Renal cortical epithelial cell (primary cell): Measurements from ENCODE around the gene RASA3. TPM values are rescaled to one million over a fixed set of nuclear protein-coding genes. Genes with fewer than 3 reads are reported as not detected.
A peak's percentile ranks its signal among the peaks of the same experiment; 100 is the strongest.

Experiments used
- DNase-seq: peaks from one replicate; pipeline ENCODE4 v3.0.0-alpha.2; 2011; ENCODE audit warnings: low read depth
- total RNA-seq: library from RNA; depleted of rRNA; stranded (reverse); fragments of >200 nt; gene quantifications from 2 replicates; pipeline ENCODE4 v1.2.3, GENCODE V29; 2014

The RASA3 gene
- total RNA-seq, 1 donor from 2014 or later, result 10.9 TPM

DNA sequence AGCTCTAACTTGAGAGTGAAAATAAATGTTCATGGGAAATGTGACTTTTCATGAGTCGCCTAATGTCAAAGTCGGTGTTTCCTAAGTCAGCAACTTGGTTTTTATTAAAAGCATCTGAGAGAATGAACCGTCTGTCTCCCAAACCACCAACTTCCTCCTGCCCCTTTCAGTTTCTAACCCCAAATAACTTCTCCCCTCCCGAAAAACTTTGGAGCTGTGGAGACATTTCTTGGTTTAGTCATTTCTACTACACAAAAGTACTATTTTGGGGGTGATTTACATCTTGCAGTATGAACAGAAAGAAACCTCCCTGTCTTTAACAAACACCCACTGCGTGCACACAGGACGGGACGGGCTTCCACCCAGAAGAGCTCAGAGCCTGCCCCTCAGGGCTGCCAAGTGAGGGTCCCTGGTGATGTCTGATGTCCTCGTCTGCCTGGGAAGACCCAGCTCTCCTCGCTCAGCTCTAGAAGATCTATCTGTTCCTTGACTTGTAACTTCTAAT, 65.0 kb downstream of the RASA3 start:
- DNase-seq, result peak; percentile 43

DNA sequence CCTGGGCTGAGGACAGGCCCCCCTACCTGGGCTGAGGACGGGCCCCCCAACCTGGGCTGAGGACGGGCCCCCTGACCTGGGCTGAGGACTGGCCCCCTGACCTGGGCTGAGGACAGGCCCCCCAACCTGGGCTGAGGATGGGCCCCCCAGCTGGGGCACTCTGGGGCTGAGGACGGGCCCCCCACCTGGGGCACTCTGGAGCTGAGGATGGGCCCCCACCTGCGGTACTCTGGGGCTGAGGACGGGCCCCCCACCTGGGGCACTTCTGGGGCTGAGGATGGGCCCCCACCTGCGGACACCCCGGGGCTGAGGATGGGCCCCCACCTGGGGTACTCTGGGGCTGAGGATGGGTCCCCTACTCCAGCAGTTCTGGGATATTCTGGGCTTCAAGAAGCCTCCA, 65.5 kb downstream of the RASA3 start:
- DNase-seq, result no peak

DNA sequence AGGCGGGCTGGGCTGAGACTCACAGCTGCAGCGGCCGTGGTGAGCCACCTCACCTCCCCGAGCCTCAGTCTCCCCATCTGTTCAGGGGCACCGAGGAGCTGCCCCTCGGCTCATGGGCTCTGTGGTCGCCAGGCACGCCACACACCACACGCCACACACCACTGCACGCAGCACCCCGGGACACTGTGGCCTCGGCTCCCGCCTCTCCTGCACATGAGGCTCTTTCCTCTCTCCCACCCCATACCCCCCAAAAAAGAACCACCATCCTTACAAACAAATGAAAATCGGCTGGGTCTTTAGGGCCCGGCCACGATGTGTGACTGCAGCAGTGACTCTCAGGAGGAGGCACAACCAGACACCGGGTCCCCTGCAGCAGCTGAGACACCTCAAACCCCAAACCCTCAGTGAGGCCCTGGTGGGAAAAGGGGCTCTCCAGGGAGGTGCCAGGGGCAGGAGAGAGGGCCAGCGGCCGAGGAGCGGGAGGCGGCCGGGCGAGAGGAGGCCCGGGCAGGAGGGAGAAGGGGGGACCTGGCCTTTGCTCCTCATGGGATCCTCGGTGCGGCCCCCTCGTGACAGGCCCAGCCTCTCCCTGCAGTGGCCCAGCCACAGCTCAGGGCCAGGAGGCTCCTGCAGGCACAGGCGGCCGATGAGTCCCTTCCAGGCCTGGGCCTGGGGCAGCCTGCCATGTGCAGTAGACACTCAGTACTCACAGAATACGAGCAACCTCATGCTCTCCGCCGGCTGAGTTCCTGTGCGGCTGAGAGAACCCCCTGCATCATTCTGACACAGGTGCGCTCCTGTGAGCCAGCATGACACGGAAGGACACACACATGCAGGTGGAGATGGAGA, 66.3 kb downstream of the RASA3 start:
- DNase-seq, result no peak

DNA sequence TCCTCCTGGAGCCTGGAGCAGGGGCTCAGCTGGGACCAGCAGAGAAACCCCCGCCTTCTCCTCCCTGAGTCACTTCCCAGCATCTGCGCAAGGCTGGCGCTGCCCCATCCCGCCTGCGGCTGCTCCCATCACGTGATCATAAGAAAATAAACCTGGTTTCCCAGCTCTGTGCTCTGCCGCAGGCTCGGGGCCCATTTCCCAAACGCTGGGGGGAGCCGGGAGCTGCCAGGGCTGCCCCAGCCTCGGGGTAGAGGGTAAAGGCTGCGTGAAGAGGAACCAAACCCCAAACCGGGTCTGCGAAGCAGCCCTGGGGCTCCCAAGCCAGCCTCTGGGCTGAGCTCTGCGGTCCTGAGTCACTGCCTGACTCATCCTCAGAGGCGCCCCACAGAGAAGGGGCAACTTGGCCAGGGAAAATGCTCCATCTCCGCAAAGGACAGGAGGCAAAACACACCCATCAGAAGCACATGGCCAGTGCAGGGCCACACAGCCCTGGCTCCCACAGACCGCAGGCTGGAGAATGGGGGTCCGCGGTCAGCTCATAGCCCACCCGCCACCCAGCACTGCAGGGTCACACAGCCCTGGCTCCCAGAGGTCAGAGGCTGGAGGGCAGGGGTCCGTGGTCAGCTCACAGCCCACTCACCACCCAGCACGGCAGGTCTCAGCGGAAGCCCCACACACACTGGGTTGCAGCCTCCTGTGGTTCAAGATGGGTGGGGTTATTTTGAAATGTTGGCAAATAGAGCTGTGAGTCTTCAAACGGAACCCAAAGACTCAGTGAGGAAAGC, 67.1 kb downstream of the RASA3 start:
- DNase-seq, result peak; percentile 94

DNA sequence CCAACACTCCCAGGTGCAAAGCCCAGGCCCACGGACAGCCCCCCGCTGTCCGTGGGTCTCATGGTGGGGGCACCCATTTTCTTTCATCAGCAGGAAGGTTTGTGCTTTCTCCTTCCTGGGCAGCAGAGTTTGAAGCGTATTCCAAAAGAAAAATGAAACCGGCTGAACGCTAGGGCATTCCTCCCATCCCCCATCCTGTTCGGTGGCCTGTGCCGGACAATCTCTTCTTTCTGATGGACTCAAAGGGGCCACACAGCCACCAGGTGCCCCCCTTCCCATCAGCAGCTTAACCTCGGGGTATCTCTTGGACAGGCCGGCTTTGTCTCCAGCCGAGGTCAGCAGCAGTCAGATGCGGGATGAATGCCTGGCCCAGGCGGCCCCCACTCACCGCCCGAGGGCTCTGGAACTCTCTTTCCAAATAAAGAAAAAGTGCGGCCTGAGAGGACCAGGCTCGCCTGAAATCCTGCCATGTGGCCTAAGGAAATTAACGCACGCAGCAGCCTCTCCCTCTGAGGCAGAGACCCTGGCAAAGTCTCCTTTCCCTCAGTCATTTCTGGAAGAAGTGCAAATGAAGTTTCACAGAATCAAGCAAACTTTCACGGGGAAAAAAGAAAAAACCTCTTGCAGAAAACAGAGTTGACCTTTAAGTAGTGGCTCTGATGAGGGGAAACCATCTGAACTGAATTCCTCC, 67.8 kb downstream of the RASA3 start:
- DNase-seq, result no peak

DNA sequence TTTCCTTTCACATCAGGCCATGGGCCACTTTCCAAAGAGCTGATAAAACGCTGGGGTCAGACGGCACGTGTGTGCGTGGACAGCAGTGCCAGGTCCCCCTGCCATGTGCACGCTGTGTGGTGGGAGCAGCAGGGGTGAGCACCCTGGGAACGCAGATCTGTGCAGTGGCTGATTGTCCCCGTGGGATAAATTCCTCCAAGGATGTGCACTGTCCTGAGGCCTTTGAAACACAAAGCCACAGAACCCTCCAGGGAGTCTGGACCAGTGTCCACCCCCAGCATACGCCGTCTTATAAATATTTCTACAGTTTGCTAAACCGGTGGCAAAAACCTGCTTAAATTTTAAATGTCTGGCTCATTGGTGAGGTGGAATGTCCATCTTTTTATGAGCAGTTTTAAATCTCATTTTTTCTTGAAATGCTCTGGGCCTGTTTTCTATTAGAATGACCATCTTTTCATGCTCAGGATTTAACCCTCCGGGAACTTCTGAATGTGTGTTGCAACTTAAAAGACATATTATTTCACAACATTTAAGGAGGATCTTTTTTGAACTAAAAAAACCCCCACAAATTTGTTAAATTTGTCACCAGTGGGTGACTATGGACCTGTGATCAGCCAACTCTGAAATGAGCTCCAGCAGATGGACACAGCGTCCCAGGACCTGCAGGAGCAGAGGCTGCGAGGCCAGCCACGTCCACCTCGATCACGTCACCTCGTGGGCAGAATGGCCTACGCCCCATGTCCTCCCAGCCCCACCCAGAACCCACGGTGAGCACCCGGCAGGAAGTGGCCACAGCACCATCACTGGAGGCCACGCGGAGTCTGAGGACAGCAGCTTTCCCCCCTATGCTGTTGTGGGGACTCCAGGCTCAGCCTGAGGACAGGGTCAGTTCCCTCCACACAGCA, 68.6 kb downstream of the RASA3 start:
- DNase-seq, result peak; percentile 27

DNA sequence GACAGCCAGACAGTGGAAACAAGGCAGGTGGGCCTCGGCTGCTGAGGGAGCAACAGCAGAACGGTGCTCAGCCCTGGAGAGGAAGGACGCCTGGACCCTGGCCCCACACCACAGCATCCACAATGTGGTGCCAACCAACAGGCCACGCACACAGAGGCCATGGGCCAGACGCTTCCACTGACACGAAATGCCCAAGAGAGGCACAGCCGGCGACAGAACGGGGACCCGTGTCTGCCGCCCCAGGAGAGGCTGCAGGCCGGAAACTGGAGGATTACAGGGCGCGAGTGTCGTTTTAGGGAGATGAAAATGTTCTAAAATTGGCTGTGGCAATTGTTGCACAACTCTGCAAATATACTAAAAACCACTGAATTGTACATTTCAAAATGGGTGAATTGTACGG, 69.7 kb downstream of the RASA3 start:
- DNase-seq, result no peak

DNA sequence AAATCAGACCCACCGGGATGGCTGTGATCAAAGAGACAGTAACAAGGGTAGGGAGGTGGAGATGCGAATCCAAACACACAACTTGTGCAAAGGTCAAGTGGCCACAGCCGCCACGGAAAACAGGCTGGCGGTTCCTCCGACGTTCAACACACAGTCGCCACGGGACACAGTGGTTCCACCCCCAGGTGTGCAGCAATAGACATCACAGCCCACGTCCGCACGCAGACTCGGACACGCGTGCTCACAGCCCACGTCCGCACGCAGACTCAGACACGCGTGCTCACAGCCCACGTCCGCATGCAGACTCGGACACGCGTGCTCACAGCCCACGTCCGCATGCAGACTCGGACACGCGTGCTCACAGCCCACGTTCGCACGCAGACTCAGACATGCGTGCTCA, 70.1 kb downstream of the RASA3 start:
- no peak for DNase-seq

DNA sequence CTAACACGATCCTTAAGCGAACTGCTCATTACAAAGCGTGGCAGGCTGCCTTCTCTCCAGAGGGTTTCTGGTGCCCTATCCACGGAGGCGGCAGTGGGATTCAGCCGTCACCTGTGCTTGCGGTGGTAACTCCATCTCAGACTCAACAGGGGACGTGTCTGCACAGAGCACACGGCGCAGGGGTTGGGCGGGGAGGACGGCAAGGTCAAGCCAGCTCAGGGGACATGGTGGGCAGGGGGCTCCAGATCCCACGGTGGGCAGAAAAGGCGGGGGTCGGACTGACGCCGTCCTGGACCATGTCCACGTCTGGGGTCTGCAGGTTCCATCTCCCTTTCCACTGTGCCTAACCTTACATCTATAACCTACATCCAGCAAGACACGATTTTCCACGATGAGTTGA, 70.7 kb downstream of the RASA3 start:
- no peak for DNase-seq

DNA sequence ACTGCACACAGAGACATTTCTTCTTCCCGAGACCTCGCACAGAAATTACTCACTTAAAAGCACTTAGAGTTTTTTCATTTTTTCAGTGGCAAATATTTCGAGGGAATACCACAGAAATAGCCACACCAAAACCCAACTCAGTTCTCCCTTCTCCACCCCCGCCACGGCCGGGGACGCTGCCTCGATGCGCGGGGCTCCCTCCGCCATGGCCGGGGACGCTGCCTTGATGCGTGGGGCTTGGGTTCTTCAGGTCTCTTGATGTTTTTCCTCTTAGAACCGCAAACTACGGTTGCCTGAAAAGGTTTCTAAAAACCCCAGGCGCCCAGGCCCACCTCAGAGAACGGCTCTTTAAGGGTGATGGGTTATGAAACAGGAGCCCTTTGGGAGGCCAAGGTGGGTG, 71.4 kb downstream of the RASA3 start:
- no peak for DNase-seq

DNA sequence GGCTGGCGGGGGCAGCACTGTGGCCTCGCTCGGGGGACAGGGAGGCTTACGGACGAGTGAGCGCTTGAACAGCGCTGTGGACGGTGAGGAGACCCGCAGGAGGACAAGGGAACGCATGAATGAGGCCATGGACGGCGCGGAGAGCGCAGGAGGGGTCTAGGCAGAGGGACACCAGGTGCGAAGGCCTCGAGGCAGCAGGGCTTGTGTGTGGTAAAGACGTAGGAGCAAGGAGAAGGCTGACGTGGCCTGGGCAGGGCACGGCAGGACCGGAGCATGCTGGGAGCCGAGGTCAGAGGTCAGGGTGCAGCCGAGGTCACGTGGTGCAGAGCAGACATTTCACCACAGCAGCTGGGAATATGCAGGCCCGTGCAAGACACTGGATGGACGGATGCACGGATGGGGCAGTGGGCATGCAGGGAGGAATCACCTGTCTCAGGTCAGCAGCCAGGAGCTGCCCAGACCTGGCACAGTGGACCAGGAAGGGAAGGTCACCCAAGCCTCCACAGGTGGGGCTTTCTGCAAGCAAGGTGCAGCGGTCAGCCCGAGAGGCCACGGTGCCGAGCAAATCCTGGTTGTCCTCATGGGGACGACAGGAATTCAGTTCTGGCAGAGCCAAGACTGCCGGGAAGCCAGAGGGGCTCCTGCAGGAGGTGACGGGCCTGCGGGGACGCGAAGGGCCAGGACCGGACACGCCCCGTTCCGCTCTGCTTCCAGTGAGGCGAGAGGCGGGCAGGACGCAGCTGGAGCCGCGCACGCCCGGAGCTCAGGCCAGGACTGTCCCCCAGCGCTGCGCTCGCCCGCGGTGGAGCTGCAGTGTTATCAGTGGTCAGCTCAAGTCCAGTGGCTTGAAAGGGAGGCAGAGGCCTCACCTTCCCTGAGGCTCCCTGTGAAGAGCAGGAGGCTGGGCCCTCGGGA, 72.2 kb downstream of the RASA3 start:
- DNase-seq, result no peak

DNA sequence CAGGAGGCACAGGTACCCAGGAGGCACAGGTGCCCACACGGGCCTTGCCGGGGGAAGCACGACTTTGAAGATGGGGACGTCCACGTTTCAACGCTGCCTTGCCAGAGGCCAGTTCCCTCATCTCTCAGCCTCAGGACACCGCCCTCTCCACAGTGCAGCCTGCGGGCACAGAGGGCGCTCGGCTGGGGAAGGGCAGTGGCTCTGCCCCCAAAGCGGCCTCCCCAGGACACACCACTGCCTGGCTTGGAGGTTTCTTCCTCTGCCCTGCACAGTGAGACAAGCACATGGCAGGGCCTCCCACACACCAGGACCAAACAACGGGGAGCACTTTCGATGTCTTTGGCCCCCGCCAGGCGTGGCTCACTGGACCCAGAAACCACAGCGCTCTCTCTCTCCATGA, 73.0 kb downstream of the RASA3 start:
- DNase-seq, result no peak

DNA sequence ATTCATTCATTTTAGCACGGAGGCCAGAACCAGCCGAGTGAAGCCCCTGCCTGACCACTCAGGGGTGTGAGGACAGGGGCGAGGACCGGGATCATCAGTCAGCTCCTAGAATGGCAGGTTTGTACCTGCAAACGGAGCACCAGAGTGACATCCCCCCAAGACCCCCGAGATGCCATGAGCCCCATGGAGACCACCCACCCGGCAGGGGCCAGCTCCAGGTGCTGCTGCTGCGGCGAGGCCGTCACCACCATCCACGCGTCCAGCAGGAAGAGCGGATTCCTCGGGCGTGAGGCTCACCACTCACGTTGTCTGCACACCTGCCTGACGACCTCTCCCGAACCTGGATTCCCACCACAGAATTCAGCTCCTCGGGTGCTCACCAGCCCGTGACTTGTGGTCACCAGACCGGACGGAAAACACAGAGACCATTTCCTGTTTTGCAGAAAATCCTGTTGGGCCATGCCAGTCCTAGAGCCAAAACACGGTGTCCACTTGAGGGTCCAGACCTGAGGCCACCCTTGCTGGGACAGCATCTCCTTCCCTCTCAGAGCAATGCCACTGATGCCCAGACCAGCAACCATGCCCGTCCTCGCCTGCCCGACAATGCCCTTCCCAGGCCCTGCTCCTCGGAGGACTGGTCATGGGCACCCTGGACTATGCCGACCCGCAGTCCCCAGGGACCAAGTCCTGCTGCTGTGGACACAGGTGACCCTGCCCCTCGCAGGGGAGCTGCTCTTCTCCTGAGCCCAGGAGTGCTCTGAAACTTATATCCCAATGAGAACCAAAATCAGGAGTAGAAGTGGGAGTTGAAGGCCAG, 74.2 kb downstream of the RASA3 start:
- DNase-seq, result peak; percentile 66

DNA sequence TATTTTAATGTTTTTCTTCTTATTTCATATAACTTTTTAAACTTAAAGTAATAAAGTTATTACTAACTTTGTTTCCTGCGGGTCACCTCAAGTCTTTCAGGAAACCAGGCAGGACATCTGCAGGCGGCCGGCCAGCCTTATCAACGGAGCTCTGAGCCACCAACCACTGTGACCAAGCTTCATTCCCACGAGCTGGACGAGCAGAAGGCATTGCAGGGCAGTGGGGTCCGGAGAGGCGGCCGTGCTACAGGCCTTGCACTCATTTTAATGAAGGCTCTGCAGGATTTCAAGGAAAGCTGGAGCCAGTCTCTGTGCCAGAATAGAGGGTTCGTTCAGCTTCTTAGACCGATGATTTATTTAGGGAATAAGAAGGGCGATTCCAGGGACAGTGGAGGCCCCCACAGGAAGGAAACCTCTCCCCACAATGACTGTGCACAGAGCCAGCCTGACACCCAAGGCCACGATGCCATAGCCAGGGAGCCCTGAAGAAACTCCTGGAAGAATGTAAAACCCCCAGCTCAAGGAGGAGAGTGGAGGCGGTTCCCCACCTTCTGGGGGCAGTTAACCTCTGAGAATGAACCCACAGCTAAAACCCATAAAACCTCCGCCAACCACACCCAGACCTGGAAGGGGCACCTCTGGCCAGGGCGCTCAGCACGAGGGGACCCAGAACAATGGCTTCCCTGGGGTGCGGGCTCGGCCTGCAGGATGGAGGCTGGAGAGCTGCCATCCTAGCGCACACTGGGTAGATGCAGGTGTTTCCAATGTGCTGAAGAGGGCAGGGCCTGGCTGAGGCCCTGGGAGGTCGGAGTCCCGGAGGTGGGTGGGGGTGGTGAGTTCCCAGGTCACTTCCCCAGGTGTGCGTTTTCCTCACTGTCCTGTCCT, 75.0 kb downstream of the RASA3 start:
- DNase-seq, result no peak

DNA sequence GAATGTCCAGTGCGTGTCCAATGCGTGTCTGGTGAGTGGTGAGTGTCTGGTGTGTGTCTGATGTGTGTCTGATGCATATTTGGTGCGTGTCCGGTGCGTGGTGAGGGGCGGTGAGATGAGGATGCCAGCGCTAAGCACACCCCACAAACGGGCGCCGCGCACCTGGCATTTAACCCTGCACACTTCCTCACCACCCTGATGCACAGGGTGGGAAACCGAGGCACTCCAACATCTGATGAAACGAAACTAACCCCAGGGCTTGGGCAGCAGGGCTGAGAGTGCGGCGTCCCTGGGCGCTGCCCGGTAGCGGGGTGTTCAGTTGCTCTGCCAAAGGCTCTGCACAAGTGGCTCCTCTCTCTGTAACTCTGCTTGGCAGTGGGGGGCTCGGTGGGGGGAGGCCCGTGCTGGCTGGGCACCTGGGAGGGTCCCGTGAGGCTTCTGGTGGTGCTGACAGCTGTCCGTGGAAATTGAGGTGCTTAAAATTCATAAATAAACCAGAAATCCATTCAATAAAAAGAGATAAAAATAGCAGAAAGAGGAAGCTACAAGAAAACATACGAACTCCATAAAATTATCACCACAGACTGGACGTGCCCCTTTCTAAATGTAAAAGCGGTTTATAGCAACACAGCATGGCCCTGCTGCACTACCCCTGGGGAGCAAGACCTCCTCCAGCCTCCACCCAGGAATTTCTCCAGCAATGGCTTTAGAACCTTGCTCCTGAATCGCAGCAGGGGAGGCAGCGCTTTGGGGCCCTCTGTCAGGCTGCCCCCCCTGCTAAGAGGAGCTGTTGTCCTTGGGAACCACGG, 76.0 kb downstream of the RASA3 start:
- DNase-seq, result no peak

DNA sequence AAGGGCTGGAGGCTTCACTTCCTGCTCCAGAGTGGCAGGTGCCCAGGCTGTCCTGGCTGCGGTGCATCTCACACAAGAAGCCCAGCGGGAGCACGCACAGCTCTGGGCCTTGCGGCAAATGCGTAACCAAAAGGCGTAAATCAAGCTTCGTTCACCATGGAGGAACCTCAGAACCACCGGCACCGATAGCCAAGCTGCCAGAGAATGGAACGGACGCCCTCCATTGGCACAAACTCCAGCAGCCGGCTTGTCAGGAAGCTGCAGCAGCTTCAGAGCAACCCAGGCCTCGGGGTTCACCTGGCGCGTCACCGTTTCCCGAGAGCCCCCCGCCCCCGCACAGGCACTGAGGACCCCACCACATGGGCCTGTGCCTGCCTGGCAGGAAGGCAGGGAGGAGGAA, 76.7 kb downstream of the RASA3 start:
- no peak for DNase-seq

DNA sequence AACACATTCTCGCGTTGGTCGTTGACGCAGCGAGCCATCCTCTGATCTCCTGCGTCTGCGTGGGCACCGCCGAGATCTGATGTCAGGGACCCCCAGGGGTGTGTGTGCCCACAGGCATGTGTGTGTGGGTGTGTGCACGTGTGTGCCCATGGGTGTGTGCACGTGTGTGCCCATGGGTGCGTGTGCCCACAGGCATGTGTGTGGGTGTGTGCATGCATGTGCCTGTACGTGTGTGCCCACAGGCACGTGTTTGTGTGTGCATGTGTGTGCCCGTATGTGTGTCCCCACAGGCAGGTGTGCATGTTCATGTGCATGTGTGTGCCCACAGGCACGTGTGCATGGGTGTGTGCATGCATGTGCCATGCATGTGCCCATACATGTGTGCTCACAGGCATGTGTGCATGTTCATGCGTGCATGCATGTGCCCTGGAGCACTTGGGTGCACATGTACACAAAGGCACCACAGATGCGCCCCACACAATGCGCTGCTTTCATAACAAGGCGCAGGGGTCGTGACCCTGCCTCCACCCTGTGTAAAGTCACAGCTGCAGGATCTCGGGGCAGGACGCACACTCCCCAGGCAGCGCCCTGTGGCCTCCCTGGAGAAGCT, 77.5 kb downstream of the RASA3 start:
- no peak for DNase-seq
